ENCODE measurements around the gene DNAJB5. TPM values are rescaled to one million over a fixed set of nuclear protein-coding genes. Genes with fewer than 3 reads are reported as not detected.
A peak's percentile ranks its signal among the peaks of the same experiment; 100 is the strongest.

DNAJB5 gene
- total and polyA plus RNA-seq, 4 donors = 0.76 to 2.3 (median 1.8) TPM

DNA sequence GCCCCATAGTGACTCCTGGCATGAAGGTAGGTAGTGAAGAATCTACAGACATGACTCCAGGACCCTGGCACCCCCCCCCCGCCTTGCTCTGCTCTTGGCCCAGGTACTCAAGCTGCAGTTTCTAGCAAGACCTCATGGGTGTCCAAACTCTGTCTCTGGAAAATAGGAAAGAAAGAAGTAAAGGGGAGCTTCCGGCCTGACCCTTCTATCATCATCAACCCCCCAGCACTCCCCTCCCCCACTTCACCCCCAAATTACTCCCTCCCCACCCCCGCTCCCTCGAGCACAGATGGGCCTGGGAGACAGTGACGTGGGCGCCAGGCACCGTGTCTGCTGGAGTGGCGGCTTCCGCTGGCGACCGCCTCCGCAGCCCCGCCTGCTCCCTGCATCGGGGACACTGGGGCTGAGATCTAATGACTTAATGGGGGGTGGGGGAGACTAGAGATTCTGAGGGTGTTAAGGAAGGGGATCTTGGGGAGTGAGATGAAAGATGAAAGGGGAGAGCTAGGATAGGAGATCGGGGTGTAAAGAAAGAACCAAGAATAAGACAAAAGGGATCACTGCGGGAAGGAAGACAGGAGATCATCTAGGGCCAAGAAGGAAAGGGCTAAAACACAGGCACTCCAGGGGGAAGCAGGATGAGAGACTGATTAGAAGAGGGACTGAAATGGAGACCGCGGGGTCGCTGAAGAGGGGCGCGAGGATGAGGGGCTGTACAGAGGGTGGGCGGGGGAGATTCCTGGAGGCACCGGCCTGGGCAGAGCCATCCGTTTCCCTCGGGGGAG, 1.1 kb upstream of the DNAJB5 start:
- Histone ChIP-seq H3K9me3 (ENCODE audit: control insufficient read depth in 4 of 4, low read length in 3 of 4) (no peaks in the 10 kb centered on the region), H3K36me3 (ENCODE audit: control insufficient read depth in 4 of 4, insufficient read depth in 3 of 4, low read depth in 1 of 4, low read length in 3 of 4) (no peaks in the 10 kb centered on the region), H3K4me1 (ENCODE audit: control insufficient read depth in 4 of 4, insufficient read depth in 4 of 4, low read length in 3 of 4) (peaks cover 2 to 15% (median 6%) of the 10 kb centered on the region in 4 donors), H3K27me3 (ENCODE audit: control insufficient read depth in 4 of 4, insufficient read depth in 4 of 4, low read length in 3 of 4) (no peaks in the 10 kb centered on the region), H3K27ac (ENCODE audit: low read depth in 1 of 2, low read length in 2 of 2) (peak overlapping the region; percentile 78 to 91), H3K4me3 (ENCODE audit: low read depth in 1 of 3, low read length in 3 of 3) (peak overlapping the region in 2 of 3 donors; percentile 44 to 90), H3K9ac (ENCODE audit: low read depth in 1 of 2, low read length in 2 of 2) (peak overlapping the region; percentile 78 to 84)
- WGBS = 33% methylated on average over 25 of the region's 25 CpGs
- DNase-seq (ENCODE audit: low spot score) = no peak
- TF ChIP-seq FOXA2 (IDR thresholded peaks at IDR 0.05) (no peak), FOXA1 (IDR thresholded peaks at IDR 0.05) (no peak), NR2F2 (IDR thresholded peaks at IDR 0.05) (no peak), TAF1 (conservative IDR thresholded peaks at IDR 0.05) (no peak), HNF4A (conservative IDR thresholded peaks at IDR 0.05) (no peak), SP1 (IDR thresholded peaks at IDR 0.05) (no peak), YY1 (IDR thresholded peaks at IDR 0.05) (no peak), EGR1 (IDR thresholded peaks at IDR 0.05; ENCODE audit: low read depth in 2 of 2) (no peak)
- TF ChIP-seq, protein P1, sequence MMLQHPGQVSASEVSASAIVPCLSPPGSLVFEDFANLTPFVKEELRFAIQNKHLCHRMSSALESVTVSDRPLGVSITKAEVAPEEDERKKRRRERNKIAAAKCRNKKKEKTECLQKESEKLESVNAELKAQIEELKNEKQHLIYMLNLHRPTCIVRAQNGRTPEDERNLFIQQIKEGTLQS (IDR thresholded peaks at IDR 0.05) = no peak
- TF ChIP-seq, protein P2, sequence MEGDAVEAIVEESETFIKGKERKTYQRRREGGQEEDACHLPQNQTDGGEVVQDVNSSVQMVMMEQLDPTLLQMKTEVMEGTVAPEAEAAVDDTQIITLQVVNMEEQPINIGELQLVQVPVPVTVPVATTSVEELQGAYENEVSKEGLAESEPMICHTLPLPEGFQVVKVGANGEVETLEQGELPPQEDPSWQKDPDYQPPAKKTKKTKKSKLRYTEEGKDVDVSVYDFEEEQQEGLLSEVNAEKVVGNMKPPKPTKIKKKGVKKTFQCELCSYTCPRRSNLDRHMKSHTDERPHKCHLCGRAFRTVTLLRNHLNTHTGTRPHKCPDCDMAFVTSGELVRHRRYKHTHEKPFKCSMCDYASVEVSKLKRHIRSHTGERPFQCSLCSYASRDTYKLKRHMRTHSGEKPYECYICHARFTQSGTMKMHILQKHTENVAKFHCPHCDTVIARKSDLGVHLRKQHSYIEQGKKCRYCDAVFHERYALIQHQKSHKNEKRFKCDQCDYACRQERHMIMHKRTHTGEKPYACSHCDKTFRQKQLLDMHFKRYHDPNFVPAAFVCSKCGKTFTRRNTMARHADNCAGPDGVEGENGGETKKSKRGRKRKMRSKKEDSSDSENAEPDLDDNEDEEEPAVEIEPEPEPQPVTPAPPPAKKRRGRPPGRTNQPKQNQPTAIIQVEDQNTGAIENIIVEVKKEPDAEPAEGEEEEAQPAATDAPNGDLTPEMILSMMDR (IDR thresholded peaks at IDR 0.05; ENCODE audit: low read depth, low read length, missing input control) = no peak

DNA sequence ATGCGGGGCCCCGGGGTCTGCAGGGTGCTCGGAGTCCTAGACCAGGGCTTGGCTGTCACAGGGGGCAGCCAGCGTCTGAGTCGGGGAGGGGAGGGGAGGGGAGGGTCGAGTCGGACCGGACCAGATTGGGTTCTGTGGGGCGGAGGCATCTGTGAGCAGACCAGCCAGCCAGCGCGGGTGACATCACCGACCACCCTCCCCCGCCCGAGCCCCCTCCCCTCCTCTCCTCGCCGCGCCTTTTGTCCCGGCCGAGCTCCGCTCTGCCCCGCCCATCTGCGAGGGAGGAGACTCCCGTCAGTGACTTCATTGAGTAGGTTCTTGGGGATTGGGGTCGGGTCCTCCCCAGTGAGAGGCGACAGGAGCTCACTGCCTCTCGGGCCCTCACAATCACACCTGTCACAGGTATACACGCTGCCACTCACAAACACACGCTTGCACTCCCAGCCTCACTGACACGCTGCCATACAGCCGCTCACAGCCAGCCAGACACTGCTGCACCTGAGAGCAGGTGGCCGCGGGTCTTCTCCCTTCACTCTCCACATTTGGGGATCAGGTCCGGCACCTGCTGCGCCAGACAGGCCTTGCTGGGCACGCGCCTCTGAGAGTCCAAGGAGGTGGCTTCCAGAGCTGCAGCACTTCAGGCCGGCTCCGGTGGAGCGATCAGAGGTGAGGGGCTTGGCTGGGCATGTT, 546 bp downstream of the DNAJB5 start:
- no peaks in the 10 kb centered on the region for H3K36me3 ChIP-seq (ENCODE audit: control insufficient read depth in 4 of 4, insufficient read depth in 3 of 4, low read depth in 1 of 4, low read length in 3 of 4)
- no peak for DNase-seq (ENCODE audit: low spot score)
- 15% methylated on average over 39 of the region's 39 CpGs for WGBS
- TF ChIP-seq HNF4G (IDR thresholded peaks at IDR 0.05) = no peak
- no peak for TF ChIP-seq GABPA (IDR thresholded peaks at IDR 0.05 in 1 of 2, conservative IDR thresholded peaks at IDR 0.05 in 1 of 2)
- TF ChIP-seq, protein P3, sequence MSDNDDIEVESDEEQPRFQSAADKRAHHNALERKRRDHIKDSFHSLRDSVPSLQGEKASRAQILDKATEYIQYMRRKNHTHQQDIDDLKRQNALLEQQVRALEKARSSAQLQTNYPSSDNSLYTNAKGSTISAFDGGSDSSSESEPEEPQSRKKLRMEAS (IDR thresholded peaks at IDR 0.05) = no peak
- TF ChIP-seq FOXA2 (IDR thresholded peaks at IDR 0.05) = no peak
- TF ChIP-seq FOXA1 (IDR thresholded peaks at IDR 0.05) = no peak
- TF ChIP-seq, protein P4, sequence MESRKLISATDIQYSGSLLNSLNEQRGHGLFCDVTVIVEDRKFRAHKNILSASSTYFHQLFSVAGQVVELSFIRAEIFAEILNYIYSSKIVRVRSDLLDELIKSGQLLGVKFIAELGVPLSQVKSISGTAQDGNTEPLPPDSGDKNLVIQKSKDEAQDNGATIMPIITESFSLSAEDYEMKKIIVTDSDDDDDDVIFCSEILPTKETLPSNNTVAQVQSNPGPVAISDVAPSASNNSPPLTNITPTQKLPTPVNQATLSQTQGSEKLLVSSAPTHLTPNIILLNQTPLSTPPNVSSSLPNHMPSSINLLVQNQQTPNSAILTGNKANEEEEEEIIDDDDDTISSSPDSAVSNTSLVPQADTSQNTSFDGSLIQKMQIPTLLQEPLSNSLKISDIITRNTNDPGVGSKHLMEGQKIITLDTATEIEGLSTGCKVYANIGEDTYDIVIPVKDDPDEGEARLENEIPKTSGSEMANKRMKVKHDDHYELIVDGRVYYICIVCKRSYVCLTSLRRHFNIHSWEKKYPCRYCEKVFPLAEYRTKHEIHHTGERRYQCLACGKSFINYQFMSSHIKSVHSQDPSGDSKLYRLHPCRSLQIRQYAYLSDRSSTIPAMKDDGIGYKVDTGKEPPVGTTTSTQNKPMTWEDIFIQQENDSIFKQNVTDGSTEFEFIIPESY (IDR thresholded peaks at IDR 0.05) = no peak
- TF ChIP-seq, protein P1 (IDR thresholded peaks at IDR 0.05) = no peak
- H3K9me3 ChIP-seq (ENCODE audit: control insufficient read depth in 4 of 4, low read length in 3 of 4) = no peaks in the 10 kb centered on the region
- H3K4me1 ChIP-seq (ENCODE audit: control insufficient read depth in 4 of 4, insufficient read depth in 4 of 4, low read length in 3 of 4) = peaks cover 2 to 24% (median 6%) of the 10 kb centered on the region in 4 donors
- H3K9ac ChIP-seq (ENCODE audit: low read depth in 1 of 2, low read length in 2 of 2) = peak overlapping the region in 1 of 2 donors; percentile 12
- H3K27ac ChIP-seq (ENCODE audit: low read depth in 1 of 2, low read length in 2 of 2) = peak overlapping the region; percentile 59 to 73
- no peaks in the 10 kb centered on the region for H3K27me3 ChIP-seq (ENCODE audit: control insufficient read depth in 4 of 4, insufficient read depth in 4 of 4, low read length in 3 of 4)
- H3K4me3 ChIP-seq (ENCODE audit: low read depth in 1 of 3, low read length in 3 of 3) = peak overlapping the region; percentile 37 to 84 (median 45)
